ENCODE results near the gene CALCOCO2.

DNA sequence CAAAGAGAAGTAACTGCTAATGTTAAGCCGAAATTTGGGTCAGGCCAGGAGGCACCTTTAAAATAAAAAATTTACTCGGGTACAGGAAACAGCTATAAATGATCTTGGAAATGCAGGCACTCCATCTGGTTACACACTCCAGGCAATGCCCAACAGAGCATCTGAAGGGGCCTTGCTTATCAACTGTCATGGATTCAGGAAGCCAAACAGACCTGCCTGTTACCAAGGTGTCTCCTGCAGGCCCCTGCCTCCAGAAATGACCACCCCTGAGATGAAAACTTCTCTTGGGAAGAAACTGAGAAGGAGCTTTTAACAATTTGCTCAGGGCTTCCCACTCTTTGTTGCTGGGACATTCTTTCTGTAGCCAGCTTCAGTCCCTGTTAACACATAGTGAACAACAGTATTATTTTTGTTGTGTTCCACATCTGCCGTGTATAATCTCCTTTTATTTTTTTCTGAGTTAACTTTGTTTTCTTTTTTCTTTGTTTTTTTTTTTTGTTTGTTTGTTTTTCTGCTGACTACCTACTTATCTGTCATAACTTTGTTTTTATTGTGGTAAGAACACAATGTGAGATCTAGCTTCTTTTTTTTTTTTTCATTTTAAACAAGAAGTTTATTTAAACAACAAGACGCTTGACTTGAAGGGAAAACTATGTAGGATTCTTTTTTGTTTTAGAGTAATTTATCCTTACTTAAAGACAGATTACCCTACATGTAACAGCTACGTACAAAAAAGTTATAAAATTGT lies 43.0 kb downstream of the CALCOCO2 start:
- TF ChIP-seq CTCF (conservative IDR thresholded peaks at IDR 0.05; ENCODE audit: low read length) = no peak
- no peak for TF ChIP-seq EZH2phosphoT487 (IDR thresholded peaks at IDR 0.05; ENCODE audit: borderline replicate concordance, low read depth, low read length)

Data from OCI-LY7 (cell line).